H1 (cell line): ENCODE measurements around the gene COL12A1. TPM values are rescaled to one million over a fixed set of nuclear protein-coding genes. Genes with fewer than 3 reads are reported as not detected.

Experiments
- CTCF ChIA-PET: fragments of 300-600 bp; sonication (Branson Sonifier 250); formaldehyde crosslinking; loops from one replicate; lab custom pipeline; 2021; ENCODE audit not compliant: partially characterized antibody; lab: Charles Lee
- POLR2A ChIA-PET: fragments of 300-600 bp; sonication (Branson Sonifier 250); formaldehyde crosslinking; loops from one replicate; lab custom pipeline; 2021; ENCODE audit warnings: inconsistent platforms; ENCODE audit not compliant: partially characterized antibody; lab: Charles Lee
- DNase-seq, 2 experiments: peaks; one replicate each; pipeline versions ENCODE4 v3.0.0 to v3.0.0-alpha.2; 2010 to 2022; ENCODE audit warnings: low spot score in 2 of 2, low read depth in 1 of 2, mixed read lengths in 1 of 2
- FAIRE-seq: peaks from 2 replicates; lab custom pipeline; 2011; peaks lifted over from hg19 to GRCh38; lab: Jason Lieb, UNC
- H2AFZ ChIP-seq: 2 replicates; pipeline ENCODE4 v1.8.1; 2012; ENCODE audit warnings: low read length, inconsistent platforms
- H2AK5ac ChIP-seq: 2 replicates; pipeline ENCODE4 v1.6.1; 2013; ENCODE audit warnings: low read depth, low read length
- H2BK120ac ChIP-seq: replicated peaks from 2 replicates; pipeline ENCODE3; 2013; ENCODE audit warnings: low read depth, low read length, inconsistent platforms
- H2BK12ac ChIP-seq: 2 replicates; pipeline ENCODE4 v1.6.1; 2013; ENCODE audit warnings: low read depth, low read length
- H2BK15ac ChIP-seq: 2 replicates; pipeline ENCODE4 v1.6.1; 2013; ENCODE audit warnings: low read length
- H2BK20ac ChIP-seq: 2 replicates; pipeline ENCODE4 v1.6.1; 2013; ENCODE audit warnings: low read length
- H2BK5ac ChIP-seq: 2 replicates; pipeline ENCODE4 v1.6.1; 2013; ENCODE audit warnings: low read depth, low read length
- H3K14ac ChIP-seq: 2 replicates; pipeline ENCODE4 v1.6.1; 2013; ENCODE audit warnings: inconsistent platforms; ENCODE audit not compliant: insufficient read length
- H3K18ac ChIP-seq: 2 replicates; pipeline ENCODE4 v1.6.1; 2013; ENCODE audit warnings: low read length; ENCODE audit errors: extremely low read depth
- H3K23ac ChIP-seq: 2 replicates; pipeline ENCODE4 v1.6.1; 2013; ENCODE audit warnings: inconsistent platforms; ENCODE audit not compliant: insufficient read length
- H3K23me2 ChIP-seq: 2 replicates; pipeline ENCODE4 v1.6.1; 2013; ENCODE audit warnings: low read depth, low read length
- H3K27ac ChIP-seq: 2 replicates; pipeline ENCODE4 v1.6.1; 2011; ENCODE audit warnings: low read depth, low read length, inconsistent platforms
- H3K27me3 ChIP-seq, 4 experiments: replicated peaks in 1 of 4; 1 replicate in 1 of 4; 2 replicates in 3 of 4; pipeline versions ENCODE4 v1.6.1 to v1.8.1; 2011 to 2013; ENCODE audit warnings: low read length in 3 of 4, mild to moderate bottlenecking in 3 of 4, inconsistent platforms in 2 of 4, mixed read lengths in 2 of 4, moderate library complexity in 1 of 4; ENCODE audit not compliant: control insufficient read depth in 3 of 4, insufficient read depth in 3 of 4; ENCODE audit errors: extremely low read depth in 1 of 4
- H3K36me3 ChIP-seq, 4 experiments: 2 replicates each; pipeline versions ENCODE4 v1.6.1 to v1.8.1; 2011 to 2013; ENCODE audit warnings: mild to moderate bottlenecking in 4 of 4, low read length in 3 of 4, moderate library complexity in 2 of 4, control low read depth in 1 of 4, inconsistent platforms in 1 of 4; ENCODE audit not compliant: insufficient read depth in 4 of 4, control insufficient read depth in 2 of 4
- H3K4ac ChIP-seq: replicated peaks from 2 replicates; pipeline ENCODE3; 2013; ENCODE audit warnings: low read length, low read depth, mixed read lengths, inconsistent platforms; ENCODE audit not compliant: insufficient read length
- H3K4me1 ChIP-seq, 4 experiments: replicated peaks in 1 of 4; 1 replicate in 1 of 4; 2 replicates in 3 of 4; pipeline versions ENCODE4 v1.6.1 to v1.8.1; 2011 to 2013; ENCODE audit warnings: low read length in 3 of 4, inconsistent platforms in 2 of 4, mixed read lengths in 1 of 4; ENCODE audit not compliant: insufficient read depth in 4 of 4, control insufficient read depth in 3 of 4
- H3K4me2 ChIP-seq, 2 experiments: 2 replicates each; pipeline versions ENCODE4 v1.6.1 to v1.8.1; 2011 to 2013; ENCODE audit warnings: low read depth in 2 of 2, low read length in 2 of 2, control low read depth in 1 of 2, inconsistent platforms in 1 of 2, mild to moderate bottlenecking in 1 of 2; ENCODE audit not compliant: insufficient read depth in 1 of 2
- H3K4me3 ChIP-seq, 4 experiments: fragments of 200-600, 300-600 bp in 1 of 4; sonication (generic), shearing (Covaris generic), sonication (Bioruptor Twin) in 1 of 4; 2 replicates each; pipeline versions ENCODE4 v1.5.1 to v1.8.1; 2011 to 2016; ENCODE audit warnings: low read length in 4 of 4, low read depth in 3 of 4, control low read depth in 2 of 4, inconsistent platforms in 2 of 4, mild to moderate bottlenecking in 2 of 4, mixed read lengths in 1 of 4, moderate library complexity in 1 of 4; ENCODE audit not compliant: insufficient read depth in 2 of 4; ENCODE audit errors: extremely low read depth in 1 of 4
- H3K56ac ChIP-seq: replicated peaks from 2 replicates; pipeline ENCODE3; 2013; ENCODE audit warnings: low read depth, mild to moderate bottlenecking, mixed read lengths, low read length, inconsistent platforms; ENCODE audit not compliant: insufficient read length
- H3K79me1 ChIP-seq: 2 replicates; pipeline ENCODE4 v1.6.1; 2013; ENCODE audit warnings: low read depth, low read length, control low read depth
- H3K79me2 ChIP-seq, 2 experiments: 2 replicates each; pipeline versions ENCODE4 v1.6.1 to v1.8.1; 2012 to 2013; ENCODE audit warnings: low read length in 2 of 2, mild to moderate bottlenecking in 2 of 2, inconsistent platforms in 1 of 2; ENCODE audit not compliant: insufficient read depth in 2 of 2, control insufficient read depth in 1 of 2
- H3K9ac ChIP-seq, 4 experiments: replicated peaks in 1 of 4; 1 replicate in 1 of 4; 2 replicates in 3 of 4; pipeline versions ENCODE4 v1.6.1 to v1.8.1; 2011 to 2013; ENCODE audit warnings: low read depth in 3 of 4, low read length in 3 of 4, control low read depth in 2 of 4, mild to moderate bottlenecking in 2 of 4, moderate library complexity in 2 of 4, inconsistent platforms in 1 of 4; ENCODE audit errors: extremely low read depth in 1 of 4
- H3K9me3 ChIP-seq, 2 experiments: 2 replicates each; pipeline versions ENCODE4 v1.6.1 to v1.8.1; 2012 to 2013; ENCODE audit warnings: mild to moderate bottlenecking in 2 of 2, moderate library complexity in 2 of 2, control low read depth in 1 of 2, inconsistent platforms in 1 of 2, low read depth in 1 of 2, low read length in 1 of 2, mixed read lengths in 1 of 2; ENCODE audit not compliant: insufficient read depth in 2 of 2
- H4K20me1 ChIP-seq, 2 experiments: replicated peaks in 1 of 2; 2 replicates each; pipeline versions ENCODE3 to v1.8.1; 2011 to 2013; ENCODE audit warnings: inconsistent platforms in 2 of 2, low read length in 2 of 2, mild to moderate bottlenecking in 1 of 2; ENCODE audit not compliant: insufficient read depth in 2 of 2, control insufficient read depth in 1 of 2
- H4K5ac ChIP-seq: 2 replicates; pipeline ENCODE4 v1.6.1; 2013; ENCODE audit warnings: low read length, low read depth, mixed read lengths, inconsistent platforms; ENCODE audit not compliant: insufficient read length
- H4K8ac ChIP-seq: 2 replicates; pipeline ENCODE4 v1.8.0; 2013; ENCODE audit warnings: mild to moderate bottlenecking, moderate library complexity, low read length, inconsistent platforms; ENCODE audit not compliant: insufficient read depth; ENCODE audit errors: extremely low read depth
- H4K91ac ChIP-seq: replicated peaks from 2 replicates; pipeline ENCODE3; 2013; ENCODE audit warnings: low read length, mixed read lengths, inconsistent platforms; ENCODE audit not compliant: insufficient read length
- WGBS, 2 experiments: shearing (Covaris generic) in 1 of 2; methylation state at CpG; one replicate each; pipeline versions ENCODE4 v1.1.6 to v1.1.7; 2013 to 2015; ENCODE audit warnings: low lambda C conversion rate in 2 of 2, mixed read lengths in 2 of 2, inconsistent platforms in 1 of 2, low coverage in 1 of 2, missing lambda C conversion rate in 1 of 2; ENCODE audit not compliant: insufficient replicate concordance in 2 of 2, insufficient coverage in 1 of 2, insufficient read length in 1 of 2; ENCODE audit errors: extremely low coverage in 1 of 2, missing lambda C conversion rate in 1 of 2; 5-methylcytosine and 5-hydroxymethylcytosine counted together
- polyA plus RNA-seq, 7 experiments: library from polyadenylated mRNA; depleted of rRNA in 3 of 7; stranded (reverse) in 5 of 7; unstranded in 2 of 7; fragments of >200 nt in 5 of 7; fragments of 200-250 nt in 2 of 7; gene quantifications; 1 replicate in 5 of 7; 2 replicates in 1 of 7; 4 replicates in 1 of 7; pipeline versions ENCODE4 v1.2.1 to v1.2.3, GENCODE V29; 2011 to 2013; ENCODE audit warnings: missing spikeins in 2 of 7, mixed read lengths in 2 of 7
- total RNA-seq: library from RNA; stranded (reverse); fragmentation: NEBNext Ultra II Directional; extraction: Animal tissue kit (Norgen Biotek cat#: 25700); gene quantifications from 2 replicates; pipeline ENCODE4 v1.2.1, GENCODE V29; 2021
- TF ChIP-seq, protein P1 (sequence below): fragments of 300-600 bp; sonication (generic); IDR thresholded peaks from 2 replicates; pipeline ENCODE4 v1.7.1; 2012; ENCODE audit warnings: low read length, moderate library complexity, mild to moderate bottlenecking, inconsistent platforms; ENCODE audit not compliant: insufficient replicate concordance

COL12A1 gene
- total and polyA plus RNA-seq, 2 of the 8 experiments (the other 6 are each of a cell fraction or from before 2014, with no cell fraction given): 1.4 to 4.7 TPM

GRCh38 chr6:75113446-75113845, 92.4 kb downstream of the COL12A1 start:
- no peak for FAIRE-seq
- no peaks in the 10 kb centered on the region for H3K27me3 ChIP-seq
- CTCF ChIA-PET: no interaction called here
- TF ChIP-seq, protein P1, sequence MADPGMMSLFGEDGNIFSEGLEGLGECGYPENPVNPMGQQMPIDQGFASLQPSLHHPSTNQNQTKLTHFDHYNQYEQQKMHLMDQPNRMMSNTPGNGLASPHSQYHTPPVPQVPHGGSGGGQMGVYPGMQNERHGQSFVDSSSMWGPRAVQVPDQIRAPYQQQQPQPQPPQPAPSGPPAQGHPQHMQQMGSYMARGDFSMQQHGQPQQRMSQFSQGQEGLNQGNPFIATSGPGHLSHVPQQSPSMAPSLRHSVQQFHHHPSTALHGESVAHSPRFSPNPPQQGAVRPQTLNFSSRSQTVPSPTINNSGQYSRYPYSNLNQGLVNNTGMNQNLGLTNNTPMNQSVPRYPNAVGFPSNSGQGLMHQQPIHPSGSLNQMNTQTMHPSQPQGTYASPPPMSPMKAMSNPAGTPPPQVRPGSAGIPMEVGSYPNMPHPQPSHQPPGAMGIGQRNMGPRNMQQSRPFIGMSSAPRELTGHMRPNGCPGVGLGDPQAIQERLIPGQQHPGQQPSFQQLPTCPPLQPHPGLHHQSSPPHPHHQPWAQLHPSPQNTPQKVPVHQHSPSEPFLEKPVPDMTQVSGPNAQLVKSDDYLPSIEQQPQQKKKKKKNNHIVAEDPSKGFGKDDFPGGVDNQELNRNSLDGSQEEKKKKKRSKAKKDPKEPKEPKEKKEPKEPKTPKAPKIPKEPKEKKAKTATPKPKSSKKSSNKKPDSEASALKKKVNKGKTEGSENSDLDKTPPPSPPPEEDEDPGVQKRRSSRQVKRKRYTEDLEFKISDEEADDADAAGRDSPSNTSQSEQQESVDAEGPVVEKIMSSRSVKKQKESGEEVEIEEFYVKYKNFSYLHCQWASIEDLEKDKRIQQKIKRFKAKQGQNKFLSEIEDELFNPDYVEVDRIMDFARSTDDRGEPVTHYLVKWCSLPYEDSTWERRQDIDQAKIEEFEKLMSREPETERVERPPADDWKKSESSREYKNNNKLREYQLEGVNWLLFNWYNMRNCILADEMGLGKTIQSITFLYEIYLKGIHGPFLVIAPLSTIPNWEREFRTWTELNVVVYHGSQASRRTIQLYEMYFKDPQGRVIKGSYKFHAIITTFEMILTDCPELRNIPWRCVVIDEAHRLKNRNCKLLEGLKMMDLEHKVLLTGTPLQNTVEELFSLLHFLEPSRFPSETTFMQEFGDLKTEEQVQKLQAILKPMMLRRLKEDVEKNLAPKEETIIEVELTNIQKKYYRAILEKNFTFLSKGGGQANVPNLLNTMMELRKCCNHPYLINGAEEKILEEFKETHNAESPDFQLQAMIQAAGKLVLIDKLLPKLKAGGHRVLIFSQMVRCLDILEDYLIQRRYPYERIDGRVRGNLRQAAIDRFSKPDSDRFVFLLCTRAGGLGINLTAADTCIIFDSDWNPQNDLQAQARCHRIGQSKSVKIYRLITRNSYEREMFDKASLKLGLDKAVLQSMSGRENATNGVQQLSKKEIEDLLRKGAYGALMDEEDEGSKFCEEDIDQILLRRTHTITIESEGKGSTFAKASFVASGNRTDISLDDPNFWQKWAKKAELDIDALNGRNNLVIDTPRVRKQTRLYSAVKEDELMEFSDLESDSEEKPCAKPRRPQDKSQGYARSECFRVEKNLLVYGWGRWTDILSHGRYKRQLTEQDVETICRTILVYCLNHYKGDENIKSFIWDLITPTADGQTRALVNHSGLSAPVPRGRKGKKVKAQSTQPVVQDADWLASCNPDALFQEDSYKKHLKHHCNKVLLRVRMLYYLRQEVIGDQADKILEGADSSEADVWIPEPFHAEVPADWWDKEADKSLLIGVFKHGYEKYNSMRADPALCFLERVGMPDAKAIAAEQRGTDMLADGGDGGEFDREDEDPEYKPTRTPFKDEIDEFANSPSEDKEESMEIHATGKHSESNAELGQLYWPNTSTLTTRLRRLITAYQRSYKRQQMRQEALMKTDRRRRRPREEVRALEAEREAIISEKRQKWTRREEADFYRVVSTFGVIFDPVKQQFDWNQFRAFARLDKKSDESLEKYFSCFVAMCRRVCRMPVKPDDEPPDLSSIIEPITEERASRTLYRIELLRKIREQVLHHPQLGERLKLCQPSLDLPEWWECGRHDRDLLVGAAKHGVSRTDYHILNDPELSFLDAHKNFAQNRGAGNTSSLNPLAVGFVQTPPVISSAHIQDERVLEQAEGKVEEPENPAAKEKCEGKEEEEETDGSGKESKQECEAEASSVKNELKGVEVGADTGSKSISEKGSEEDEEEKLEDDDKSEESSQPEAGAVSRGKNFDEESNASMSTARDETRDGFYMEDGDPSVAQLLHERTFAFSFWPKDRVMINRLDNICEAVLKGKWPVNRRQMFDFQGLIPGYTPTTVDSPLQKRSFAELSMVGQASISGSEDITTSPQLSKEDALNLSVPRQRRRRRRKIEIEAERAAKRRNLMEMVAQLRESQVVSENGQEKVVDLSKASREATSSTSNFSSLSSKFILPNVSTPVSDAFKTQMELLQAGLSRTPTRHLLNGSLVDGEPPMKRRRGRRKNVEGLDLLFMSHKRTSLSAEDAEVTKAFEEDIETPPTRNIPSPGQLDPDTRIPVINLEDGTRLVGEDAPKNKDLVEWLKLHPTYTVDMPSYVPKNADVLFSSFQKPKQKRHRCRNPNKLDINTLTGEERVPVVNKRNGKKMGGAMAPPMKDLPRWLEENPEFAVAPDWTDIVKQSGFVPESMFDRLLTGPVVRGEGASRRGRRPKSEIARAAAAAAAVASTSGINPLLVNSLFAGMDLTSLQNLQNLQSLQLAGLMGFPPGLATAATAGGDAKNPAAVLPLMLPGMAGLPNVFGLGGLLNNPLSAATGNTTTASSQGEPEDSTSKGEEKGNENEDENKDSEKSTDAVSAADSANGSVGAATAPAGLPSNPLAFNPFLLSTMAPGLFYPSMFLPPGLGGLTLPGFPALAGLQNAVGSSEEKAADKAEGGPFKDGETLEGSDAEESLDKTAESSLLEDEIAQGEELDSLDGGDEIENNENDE: no peak

More at GRCh38 chr6:75113446-75113845, 92.4 kb downstream of the COL12A1 start:
- POLR2A ChIA-PET: no interaction called here
- Histone ChIP-seq H3K4ac (no peak overlapping the region), H3K14ac (no peak overlapping the region), H2BK15ac (no peak overlapping the region), H3K36me3 (no peaks in the 10 kb centered on the region), H4K91ac (no peak overlapping the region), H3K56ac (no peak overlapping the region), H2BK5ac (no peak overlapping the region), H3K9ac (no peak overlapping the region), H2BK20ac (no peak overlapping the region), H4K20me1 (no peaks in the 10 kb centered on the region), H2AFZ (no peak overlapping the region), H3K9me3 (no peaks in the 10 kb centered on the region), H3K4me3 (no peak overlapping the region), H2AK5ac (no peak overlapping the region), H3K79me1 (no peaks in the 10 kb centered on the region), H3K4me2 (no peak overlapping the region), H3K18ac (no peak overlapping the region), H3K4me1 (no peaks in the 10 kb centered on the region), H3K23ac (no peak overlapping the region), H3K79me2 (no peaks in the 10 kb centered on the region), H3K23me2 (no peaks in the 10 kb centered on the region), H4K5ac (no peak overlapping the region), H2BK12ac (no peak overlapping the region), H3K27ac (no peak overlapping the region), H2BK120ac (no peak overlapping the region), H4K8ac (no peak overlapping the region)
- no peak for DNase-seq
- 87% methylated on average over 2 of the region's 2 CpGs; no CpG with 5 or more reads in 1 of the 2 experiments for WGBS, 2 experiments
